SW480 (cell line): ENCODE results near the gene SORL1-AS1.
A peak's percentile ranks its signal among the peaks of the same experiment; 100 is the strongest.

Experiments
- DNase-seq: peaks from one replicate; pipeline ENCODE4 v3.0.0-alpha.2; 2016; ENCODE audit warnings: low spot score

SORL1-AS1 gene

DNA sequence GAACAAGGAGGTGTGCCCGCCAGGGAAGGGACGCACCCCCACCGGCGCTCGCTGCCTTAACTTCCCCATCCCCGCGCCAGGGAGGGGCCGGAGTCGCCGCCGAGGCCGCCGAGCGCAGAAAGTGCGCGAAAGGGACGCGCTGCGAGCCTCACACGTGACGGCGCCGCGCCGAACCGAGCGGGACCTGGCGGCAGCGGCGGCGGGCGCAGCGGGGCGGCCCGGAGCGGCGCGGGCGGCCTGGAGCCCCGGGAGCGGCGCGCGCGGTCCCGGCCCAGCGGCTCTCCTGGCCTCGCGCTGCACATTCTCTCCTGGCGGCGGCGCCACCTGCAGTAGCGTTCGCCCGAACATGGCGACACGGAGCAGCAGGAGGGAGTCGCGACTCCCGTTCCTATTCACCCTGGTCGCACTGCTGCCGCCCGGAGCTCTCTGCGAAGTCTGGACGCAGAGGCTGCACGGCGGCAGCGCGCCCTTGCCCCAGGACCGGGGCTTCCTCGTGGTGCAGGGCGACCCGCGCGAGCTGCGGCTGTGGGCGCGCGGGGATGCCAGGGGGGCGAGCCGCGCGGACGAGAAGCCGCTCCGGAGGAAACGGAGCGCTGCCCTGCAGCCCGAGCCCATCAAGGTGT lies 670 bp downstream of the SORL1-AS1 start, which contains the start of gene SORL1:
Gene SORL1 (plus strand): TSS at position 329 of the 623 bp plus-strand sequence. CDS start 18 bp downstream, at position 347.
- DNase-seq, result peak; percentile 82

- DNase-seq, result peak; percentile 88
Measured at GRCh38 chr11:121451178-121451985, 1.4 kb downstream of the SORL1-AS1 start.

DNA sequence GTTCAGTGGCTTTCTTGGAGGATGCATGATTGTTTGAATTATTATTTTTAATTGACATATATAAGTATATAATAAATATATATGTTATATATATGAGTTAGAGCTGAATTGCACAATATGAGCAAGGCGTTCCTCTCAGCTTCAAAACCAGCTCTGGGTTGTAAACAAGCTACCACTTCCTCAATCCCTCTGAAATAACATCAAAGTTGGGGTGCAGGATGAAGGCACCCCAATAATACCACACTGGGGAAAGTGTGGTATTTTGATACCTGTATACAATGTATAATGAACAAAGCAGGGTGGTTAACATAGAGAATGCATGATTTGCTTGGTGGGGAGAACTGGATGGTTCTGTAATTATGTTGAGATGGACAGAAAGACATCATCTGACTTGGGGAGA lies 2.4 kb downstream of the SORL1-AS1 start:
- DNase-seq, result no peak

DNA sequence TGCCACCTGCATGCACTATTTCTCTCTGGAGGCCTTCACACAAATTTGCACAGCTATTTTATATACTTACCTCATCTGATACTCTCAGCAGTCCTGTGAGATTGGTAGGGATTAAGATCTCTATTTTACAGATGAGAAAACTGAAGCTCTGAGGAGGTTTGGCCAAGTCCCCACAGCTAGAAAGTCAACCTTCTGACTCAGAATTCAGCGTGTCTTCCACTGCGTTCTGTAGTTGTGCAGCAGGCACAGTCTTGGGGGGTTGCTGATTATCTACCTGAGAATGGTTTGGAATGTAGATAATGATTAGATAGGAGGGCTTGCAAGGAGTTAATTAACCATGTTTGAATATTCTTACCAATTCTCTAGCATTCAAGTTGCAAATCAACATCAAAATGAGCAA lies 3.1 kb downstream of the SORL1-AS1 start:
- no peak for DNase-seq

GRCh38 chr11:121449123-121449522 lies 3.6 kb downstream of the SORL1-AS1 start:
- DNase-seq, result no peak

DNA sequence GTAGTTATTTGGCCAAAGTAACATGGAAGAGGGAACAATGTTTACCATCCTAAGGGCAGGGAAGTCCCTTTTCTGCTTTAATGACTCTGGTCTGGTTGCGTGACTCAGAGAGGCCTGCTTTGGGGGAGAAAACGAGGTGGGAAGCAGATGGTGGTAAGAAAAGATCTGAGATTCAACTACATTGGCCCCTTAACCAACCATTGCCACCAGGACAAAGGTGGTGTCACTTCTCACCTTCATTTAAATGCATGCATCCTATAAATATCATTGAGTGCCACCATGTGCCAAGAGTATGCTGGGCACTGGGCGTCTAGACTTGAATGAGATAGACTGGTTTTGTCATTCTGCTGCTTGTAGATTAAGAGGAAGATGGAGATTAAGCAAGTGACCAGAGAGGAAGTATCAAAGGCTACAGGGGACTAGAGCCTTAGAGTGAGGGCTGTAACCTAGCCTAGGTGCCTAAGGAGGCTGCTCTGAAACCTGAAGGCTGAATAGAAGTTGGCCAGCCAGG lies 4.3 kb downstream of the SORL1-AS1 start:
- DNase-seq, result no peak

- no peak for DNase-seq
Measured at GRCh38 chr11:121448011-121448410, 4.8 kb downstream of the SORL1-AS1 start.

DNA sequence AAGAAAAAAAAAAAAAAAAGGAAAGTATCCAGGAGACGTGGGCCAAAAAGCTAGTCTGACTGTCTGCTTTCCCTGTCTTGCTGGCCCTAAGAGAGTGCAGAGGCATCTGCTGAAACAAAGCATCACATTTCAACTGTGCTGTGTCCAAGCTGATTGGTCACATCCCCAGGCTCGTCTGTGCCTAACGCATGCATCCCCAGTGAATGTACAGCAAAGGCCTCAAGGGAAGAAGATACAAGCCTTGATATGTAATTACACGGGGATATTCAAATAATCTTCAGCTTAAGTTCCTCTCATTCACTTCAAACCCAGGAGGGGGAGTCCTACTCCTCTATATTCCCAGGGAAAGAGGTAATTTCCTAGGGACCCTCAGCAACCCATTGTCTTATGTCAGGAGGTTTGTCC lies 6.0 kb downstream of the SORL1-AS1 start:
- DNase-seq, result no peak

- DNase-seq, result no peak
Measured at GRCh38 chr11:121445071-121445768, 7.5 kb downstream of the SORL1-AS1 start.

- no peak for DNase-seq
Measured at GRCh38 chr11:121444526-121444925, 8.2 kb downstream of the SORL1-AS1 start.

DNA sequence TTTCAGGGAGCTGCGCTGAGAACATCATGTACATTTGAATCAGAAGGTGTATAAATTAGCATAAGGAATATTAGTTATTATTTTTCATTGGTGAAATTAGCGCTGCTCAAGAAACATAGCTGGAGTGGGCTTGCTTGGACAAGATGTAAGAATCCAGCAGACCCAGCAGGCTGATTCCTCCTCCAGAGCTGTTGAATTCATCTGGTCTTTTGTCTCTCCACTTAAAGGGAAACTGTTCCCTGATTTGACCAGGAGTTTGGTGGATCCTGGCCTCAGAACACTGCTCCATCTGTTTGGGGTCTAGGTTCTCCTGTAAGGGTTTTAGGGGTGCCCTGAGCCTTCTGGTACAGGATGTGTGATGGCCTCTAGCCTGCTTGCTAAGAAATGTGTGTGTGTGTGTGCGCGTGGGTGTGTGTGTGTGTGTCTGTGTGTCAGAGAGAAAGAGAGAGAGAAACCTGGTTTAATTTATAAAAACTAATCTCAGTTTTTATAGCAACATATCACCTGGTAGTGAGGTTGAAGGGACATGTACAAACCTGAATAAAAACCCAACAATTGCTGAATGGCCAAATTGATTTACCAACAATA lies 9.0 kb downstream of the SORL1-AS1 start:
- no peak for DNase-seq

DNA sequence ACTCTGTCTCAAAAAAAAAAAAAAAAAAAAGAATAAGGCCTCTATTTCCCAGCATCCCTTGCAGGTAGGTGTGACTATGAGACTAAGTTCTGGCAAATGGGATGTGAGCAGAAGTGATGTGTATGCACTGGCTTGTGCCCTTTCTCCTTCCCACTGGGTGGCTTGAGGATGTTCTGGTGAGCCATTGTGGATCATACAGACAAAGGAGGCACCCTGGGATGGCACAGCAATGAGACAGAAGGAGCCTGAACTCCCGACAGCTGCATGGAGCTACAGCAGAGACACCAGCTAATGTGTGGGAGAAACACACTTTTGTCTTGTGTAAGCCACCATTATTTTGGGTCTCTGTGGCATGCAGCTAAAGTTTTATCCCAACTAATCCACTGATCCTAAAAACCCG lies 11.2 kb downstream of the SORL1-AS1 start:
- no peak for DNase-seq

- DNase-seq, result no peak
Measured at GRCh38 chr11:121439759-121440158, 13.0 kb downstream of the SORL1-AS1 start.

DNA sequence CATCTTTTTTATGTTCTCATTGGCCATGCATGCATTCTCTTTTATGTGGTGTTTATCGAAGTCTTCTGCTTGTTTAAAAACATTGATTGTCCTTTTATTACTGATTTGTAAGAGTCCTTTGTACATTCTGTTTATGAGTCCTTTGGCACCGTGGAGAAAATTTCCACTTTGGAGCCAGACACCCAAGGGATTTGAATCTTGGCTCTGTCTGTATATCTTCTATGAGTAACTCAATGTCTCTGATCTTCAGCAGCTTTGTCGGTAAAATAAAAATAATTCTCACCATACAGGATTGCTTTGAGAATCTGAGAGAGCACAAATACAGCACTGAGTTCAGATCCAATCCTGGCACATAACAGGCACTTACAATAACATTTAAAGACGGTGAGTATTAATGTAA lies 13.4 kb downstream of the SORL1-AS1 start:
- DNase-seq, result no peak

- DNase-seq, result no peak
Measured at GRCh38 chr11:121437686-121438078, 15.1 kb downstream of the SORL1-AS1 start.

GRCh38 chr11:121437018-121437685 lies 15.6 kb downstream of the SORL1-AS1 start:
- DNase-seq, result no peak

DNA sequence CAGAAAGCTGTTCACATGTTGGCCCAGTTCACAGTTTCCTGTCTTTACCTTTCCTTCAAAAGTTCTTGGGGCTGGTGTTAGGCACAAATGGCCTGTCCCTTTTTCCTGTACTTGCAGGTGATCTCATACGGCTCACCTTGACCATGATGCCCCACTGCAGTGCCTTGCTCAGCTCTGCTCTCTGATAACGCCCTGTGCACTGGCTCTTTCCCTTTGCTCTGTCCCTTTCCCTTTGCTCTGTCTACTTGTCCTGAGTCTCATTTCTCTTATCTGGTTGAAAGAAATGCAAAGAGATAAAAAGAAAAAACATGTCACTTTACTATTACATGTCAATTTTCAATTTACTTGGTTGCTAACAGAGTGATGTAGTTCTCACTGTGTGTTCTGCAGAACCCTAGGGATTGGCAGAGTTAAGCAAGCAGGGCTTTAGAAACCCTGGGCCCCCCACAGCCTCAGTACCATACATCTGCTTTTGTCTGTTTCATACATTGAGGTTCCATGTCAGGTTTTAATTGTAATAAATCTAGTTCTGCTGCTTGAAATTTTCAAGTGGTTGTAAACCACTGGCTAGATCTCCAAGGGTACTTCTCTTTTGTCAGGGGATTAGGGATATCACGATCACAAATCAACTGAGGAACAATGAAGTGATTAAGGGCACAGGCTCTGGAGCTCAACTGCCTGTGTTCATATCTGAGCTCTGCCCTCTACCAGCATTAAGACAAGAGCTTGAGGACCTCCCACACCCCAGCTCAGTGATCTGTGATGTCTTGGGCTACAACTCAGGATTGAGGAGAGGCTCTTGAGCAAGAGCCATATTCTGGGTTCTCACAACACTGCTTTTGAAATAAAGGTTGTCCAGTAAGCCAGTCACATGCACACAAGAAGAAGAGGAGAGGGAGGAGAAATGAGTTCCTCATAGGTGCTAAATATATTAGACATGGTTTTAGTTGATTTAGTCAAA lies 16.9 kb downstream of the SORL1-AS1 start:
- DNase-seq, result no peak

DNA sequence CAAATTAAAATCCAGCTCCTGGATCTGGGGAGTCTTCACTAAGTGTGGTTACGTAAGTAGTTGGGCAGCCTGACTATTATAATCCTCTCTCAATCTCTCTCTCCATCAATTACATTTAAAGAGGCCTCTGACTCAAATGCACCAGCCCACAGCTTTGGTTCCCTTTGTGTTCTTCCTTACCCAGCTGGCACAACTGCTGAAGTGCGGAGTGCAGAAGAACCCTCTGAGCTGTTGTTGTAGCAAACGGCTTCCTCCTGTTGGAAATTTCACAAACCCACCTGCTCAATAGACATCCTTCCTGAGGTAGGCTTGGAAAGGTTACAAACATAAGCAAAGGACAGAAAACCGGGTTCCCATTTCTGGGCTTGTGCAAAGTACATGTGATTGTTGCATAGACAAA lies 17.6 kb downstream of the SORL1-AS1 start:
- no peak for DNase-seq

- DNase-seq, result no peak
Measured at GRCh38 chr11:121431820-121432526, 20.8 kb downstream of the SORL1-AS1 start.

DNA sequence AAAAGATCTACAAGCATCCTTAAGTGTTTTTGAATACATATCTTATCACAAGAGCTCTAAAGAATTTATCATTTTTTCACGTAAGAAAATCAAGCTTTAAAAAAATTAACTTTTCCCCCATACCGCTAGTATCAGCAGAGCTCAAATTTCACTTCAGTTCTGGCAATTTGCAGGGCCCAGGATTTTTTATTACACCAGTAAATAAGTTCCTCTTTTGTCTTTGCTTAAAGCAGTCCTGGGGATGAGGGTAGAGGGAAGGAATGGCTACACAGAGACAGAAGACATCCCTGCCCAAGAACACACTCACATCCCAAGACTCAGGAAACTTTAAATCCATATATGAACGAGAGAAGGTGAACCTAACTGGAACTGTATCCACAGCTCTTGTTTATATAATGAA lies 23.2 kb downstream of the SORL1-AS1 start:
- DNase-seq, result no peak
